Measurements from ENCODE around the gene SNAPC4. TPM values are rescaled to one million over a fixed set of nuclear protein-coding genes. Genes with fewer than 3 reads are reported as not detected.

Gene SNAPC4
- total RNA-seq, 2 donors from 2014 or later: 18.0 to 18.7 TPM

GRCh38 chr9:136437839-136438547, 38.0 kb upstream of the SNAPC4 start:
- H3K36me3 Mint-ChIP-seq (ENCODE audit: low read depth): peaks cover 25% of the 10 kb centered on the region
- WGBS, 2 experiments (ENCODE audit: insufficient coverage in 1 of 2, insufficient read length in 1 of 2): 60 to 74% methylated on average over 30 to 37 of the region's 37 CpGs
- no peak overlapping the region for H3K27ac ChIP-seq (ENCODE audit: low read depth, low read length)
- H3K4me1 ChIP-seq (ENCODE audit: control insufficient read depth, insufficient read depth, low read length): peaks cover 9% of the 10 kb centered on the region
- H3K36me3 ChIP-seq (ENCODE audit: control insufficient read depth, insufficient read depth, low read length): peaks cover 33% of the 10 kb centered on the region
- peak overlapping the region; percentile 30 for H3K27ac Mint-ChIP-seq
- H3K27me3 ChIP-seq (ENCODE audit: control insufficient read depth, insufficient read depth, low read length, poor library complexity, severe bottlenecking): no peaks in the 10 kb centered on the region
- TF ChIP-seq, protein P1, sequence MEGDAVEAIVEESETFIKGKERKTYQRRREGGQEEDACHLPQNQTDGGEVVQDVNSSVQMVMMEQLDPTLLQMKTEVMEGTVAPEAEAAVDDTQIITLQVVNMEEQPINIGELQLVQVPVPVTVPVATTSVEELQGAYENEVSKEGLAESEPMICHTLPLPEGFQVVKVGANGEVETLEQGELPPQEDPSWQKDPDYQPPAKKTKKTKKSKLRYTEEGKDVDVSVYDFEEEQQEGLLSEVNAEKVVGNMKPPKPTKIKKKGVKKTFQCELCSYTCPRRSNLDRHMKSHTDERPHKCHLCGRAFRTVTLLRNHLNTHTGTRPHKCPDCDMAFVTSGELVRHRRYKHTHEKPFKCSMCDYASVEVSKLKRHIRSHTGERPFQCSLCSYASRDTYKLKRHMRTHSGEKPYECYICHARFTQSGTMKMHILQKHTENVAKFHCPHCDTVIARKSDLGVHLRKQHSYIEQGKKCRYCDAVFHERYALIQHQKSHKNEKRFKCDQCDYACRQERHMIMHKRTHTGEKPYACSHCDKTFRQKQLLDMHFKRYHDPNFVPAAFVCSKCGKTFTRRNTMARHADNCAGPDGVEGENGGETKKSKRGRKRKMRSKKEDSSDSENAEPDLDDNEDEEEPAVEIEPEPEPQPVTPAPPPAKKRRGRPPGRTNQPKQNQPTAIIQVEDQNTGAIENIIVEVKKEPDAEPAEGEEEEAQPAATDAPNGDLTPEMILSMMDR (conservative IDR thresholded peaks at IDR 0.05): no peak
- peak overlapping the region; percentile 57 for H3K9ac ChIP-seq (ENCODE audit: extremely low read depth, low read length, poor library complexity, severe bottlenecking)
- H3K9me3 Mint-ChIP-seq: no peaks in the 10 kb centered on the region
- no peaks in the 10 kb centered on the region for H3K27me3 Mint-ChIP-seq (ENCODE audit: insufficient read depth)
- peak overlapping the region; percentile 91 for H3K4me3 ChIP-seq (ENCODE audit: low read length)
- H3K4me3 Mint-ChIP-seq: peak overlapping the region; percentile 77
- H3K9me3 ChIP-seq (ENCODE audit: control insufficient read depth, low read length): no peaks in the 10 kb centered on the region
- peaks cover 16% of the 10 kb centered on the region for H3K4me1 Mint-ChIP-seq
- no peak for DNase-seq

GRCh38 chr9:136437430-136437829, 37.5 kb upstream of the SNAPC4 start:
- H3K27me3 Mint-ChIP-seq (ENCODE audit: insufficient read depth): no peaks in the 10 kb centered on the region
- no peaks in the 10 kb centered on the region for H3K9me3 Mint-ChIP-seq
- 92 to 100% methylated on average over 3 to 8 of the region's 8 CpGs for WGBS, 2 experiments (ENCODE audit: insufficient coverage in 1 of 2, insufficient read length in 1 of 2)
- TF ChIP-seq, protein P1 (conservative IDR thresholded peaks at IDR 0.05): no peak
- Histone ChIP-seq H3K27me3 (ENCODE audit: control insufficient read depth, insufficient read depth, low read length, poor library complexity, severe bottlenecking) (no peaks in the 10 kb centered on the region), H3K27ac (ENCODE audit: low read depth, low read length) (no peak overlapping the region), H3K4me3 (ENCODE audit: low read length) (peak overlapping the region; percentile 91), H3K4me1 (ENCODE audit: control insufficient read depth, insufficient read depth, low read length) (peaks cover 9% of the 10 kb centered on the region), H3K9me3 (ENCODE audit: control insufficient read depth, low read length) (no peaks in the 10 kb centered on the region), H3K36me3 (ENCODE audit: control insufficient read depth, insufficient read depth, low read length) (peaks cover 30% of the 10 kb centered on the region), H3K9ac (ENCODE audit: extremely low read depth, low read length, poor library complexity, severe bottlenecking) (no peak overlapping the region)
- H3K4me1 Mint-ChIP-seq: peaks cover 16% of the 10 kb centered on the region
- H3K27ac Mint-ChIP-seq: no peak overlapping the region
- peaks cover 20% of the 10 kb centered on the region for H3K36me3 Mint-ChIP-seq (ENCODE audit: low read depth)
- peak overlapping the region; percentile 77 for H3K4me3 Mint-ChIP-seq
- no peak for DNase-seq

- Histone ChIP-seq H3K9me3 (ENCODE audit: control insufficient read depth, low read length) (no peaks in the 10 kb centered on the region), H3K27ac (ENCODE audit: low read depth, low read length) (no peak overlapping the region), H3K9ac (ENCODE audit: extremely low read depth, low read length, poor library complexity, severe bottlenecking) (no peak overlapping the region), H3K36me3 (ENCODE audit: control insufficient read depth, insufficient read depth, low read length) (peaks cover 17% of the 10 kb centered on the region), H3K4me3 (ENCODE audit: low read length) (peak overlapping the region; percentile 91), H3K4me1 (ENCODE audit: control insufficient read depth, insufficient read depth, low read length) (peaks cover 9% of the 10 kb centered on the region), H3K27me3 (ENCODE audit: control insufficient read depth, insufficient read depth, low read length, poor library complexity, severe bottlenecking) (no peaks in the 10 kb centered on the region)
- H3K4me1 Mint-ChIP-seq: peaks cover 16% of the 10 kb centered on the region
- 84 to 88% methylated on average over 23 to 25 of the region's 25 CpGs for WGBS, 2 experiments (ENCODE audit: insufficient coverage in 1 of 2, insufficient read length in 1 of 2)
- peaks cover 10% of the 10 kb centered on the region for H3K36me3 Mint-ChIP-seq (ENCODE audit: low read depth)
- TF ChIP-seq, protein P1 (conservative IDR thresholded peaks at IDR 0.05): no peak
- no peak overlapping the region for H3K27ac Mint-ChIP-seq
- DNase-seq: no peak
- H3K4me3 Mint-ChIP-seq: peak overlapping the region; percentile 77
- no peaks in the 10 kb centered on the region for H3K9me3 Mint-ChIP-seq
- no peaks in the 10 kb centered on the region for H3K27me3 Mint-ChIP-seq (ENCODE audit: insufficient read depth)
Measured at GRCh38 chr9:136436055-136436634, 36.2 kb upstream of the SNAPC4 start.

Data from endodermal cell (in vitro differentiated cells).